NOMO-1 treated with DMSO at 0.1 percent for 48 hours (cell line): ENCODE data around the gene BTF3.
A peak's percentile ranks its signal among the peaks of the same experiment; 100 is the strongest.
"Not testable (repeated sequence)": the region's sequence is repeated elsewhere in the genome, so short reads cannot be mapped to it uniquely, and the experiment has no call there.

Experiments used
- DNase-seq: peaks from one replicate; lab custom pipeline; 2025; ENCODE audit not compliant: unreplicated experiment; lab: John Stamatoyannopoulos, UW

Gene BTF3

GRCh38 chr5:73498057-73498992 lies at the start of gene BTF3:
TSS of gene BTF3 (plus strand) at chr5:73498442. CDS start at chr5:73498668, 226 bp downstream.
- peak; percentile 91 for DNase-seq

DNA sequence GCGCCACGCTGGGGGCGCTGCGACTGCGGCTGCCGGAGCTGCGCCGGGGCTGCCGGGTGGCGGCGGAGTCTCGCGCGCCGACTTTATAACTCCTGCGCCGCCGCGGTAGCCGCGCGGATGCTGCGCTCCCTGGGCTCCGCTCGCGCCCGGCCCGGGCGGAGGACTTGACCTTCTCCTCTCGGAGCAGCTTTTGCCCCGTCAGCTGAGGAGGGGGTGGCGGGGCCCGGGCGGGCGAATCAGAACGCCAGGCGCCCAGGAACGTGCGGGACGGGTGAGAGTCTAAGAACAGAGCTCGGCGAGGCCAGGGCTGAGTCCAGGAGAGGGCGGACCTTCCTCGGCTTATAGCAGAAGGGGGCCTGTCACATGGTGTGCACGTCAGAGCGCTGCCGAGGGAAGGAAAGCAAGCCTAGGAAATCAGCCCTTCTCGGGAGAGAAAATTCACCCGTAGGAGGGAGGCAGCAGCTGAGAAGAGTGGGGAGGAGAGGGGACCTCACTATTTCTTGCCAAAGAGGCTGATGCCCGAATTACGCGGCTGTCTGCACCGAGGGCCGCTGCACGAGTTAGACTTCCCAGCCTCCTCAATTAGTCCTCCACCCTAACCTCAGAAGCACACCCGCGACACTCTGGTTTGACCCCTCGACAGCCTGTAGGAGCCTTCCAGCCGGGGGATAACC lies 49.6 kb upstream of the BTF3 start, which contains the start of gene FOXD1:
Gene FOXD1 (minus strand): TSS at position 315 of the 674 bp plus-strand sequence. CDS start 415 bp downstream, outside the sequence.
- DNase-seq, result peak; percentile 15

GRCh38 chr5:73450137-73450536 lies 48.1 kb upstream of the BTF3 start:
- DNase-seq, result no peak

DNA sequence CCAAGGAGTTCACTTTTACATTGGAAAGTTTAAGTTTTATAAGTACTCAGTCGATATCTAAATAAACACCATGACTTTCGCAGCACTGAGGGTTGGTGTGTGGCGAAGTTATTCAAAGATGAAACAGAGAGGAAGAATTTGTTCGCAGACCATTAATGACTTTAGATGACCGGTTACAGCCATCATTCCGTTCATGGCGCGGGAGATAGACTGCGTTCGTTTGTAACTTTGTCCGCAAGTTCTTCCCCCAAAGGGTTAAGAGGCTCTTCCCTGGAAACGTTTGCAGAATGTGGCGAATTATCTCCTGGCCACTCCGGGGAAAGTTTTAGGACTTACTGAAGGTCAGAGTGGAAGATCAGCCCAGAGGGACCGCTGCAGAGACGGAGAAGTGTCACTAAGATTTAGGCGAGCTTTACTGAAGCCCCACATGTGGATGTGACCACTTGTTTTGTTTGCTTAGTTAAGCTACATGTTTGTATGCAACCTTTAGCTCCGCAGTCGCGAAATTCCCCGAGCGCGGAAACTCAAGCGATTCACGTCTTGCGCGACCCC lies 47.5 kb upstream of the BTF3 start:
- DNase-seq, result no peak

DNA sequence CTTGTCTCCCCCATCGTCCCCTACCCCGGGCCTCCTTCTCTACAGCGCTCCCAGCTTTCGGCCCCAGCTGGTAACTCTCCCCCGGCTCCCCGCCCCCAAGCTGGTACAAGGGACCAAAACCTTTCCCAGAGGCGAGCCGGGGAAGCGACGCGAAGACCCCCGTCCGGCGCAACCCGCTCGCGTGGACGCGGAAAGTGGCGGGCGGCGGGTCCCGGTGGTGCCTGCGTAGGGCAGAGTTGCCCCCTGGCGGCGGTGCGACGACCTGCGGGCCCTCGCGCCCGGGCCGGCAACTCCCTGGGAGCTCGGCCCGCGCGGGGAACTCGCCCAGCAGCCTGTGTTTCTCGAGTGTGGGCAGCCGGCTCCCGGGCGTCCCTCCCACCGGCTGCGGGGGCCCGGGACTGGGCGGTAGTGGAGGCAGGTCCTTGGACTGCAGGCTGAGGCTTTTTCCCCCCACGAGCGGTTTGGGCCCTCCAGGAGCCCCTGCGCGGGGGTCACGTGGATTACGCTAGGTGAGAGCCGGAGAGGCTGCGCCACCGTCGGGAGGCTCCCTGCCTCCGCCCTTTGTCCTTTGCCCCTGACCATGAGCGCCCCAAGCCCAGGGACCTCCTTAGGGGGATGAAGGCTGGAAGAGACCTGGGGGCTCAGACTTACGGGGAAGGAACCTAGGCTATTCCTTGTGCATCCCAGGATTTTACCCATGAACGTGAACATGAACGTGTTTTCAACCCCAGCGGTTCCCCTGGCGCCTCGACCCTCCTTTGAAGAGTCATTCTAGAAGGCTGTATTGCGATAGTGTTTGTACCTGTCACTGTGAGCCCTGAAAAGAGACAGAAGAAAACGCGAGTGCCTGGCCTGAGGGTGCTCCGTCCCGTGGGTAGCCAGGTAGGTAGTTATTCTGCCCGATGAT lies 46.8 kb upstream of the BTF3 start:
- peak; percentile 12 for DNase-seq

GRCh38 chr5:73452215-73452614 lies 46.0 kb upstream of the BTF3 start:
- no peak for DNase-seq

- DNase-seq, result no peak
These were observed 43.7 kb upstream of the BTF3 start for GRCh38 chr5:73454379-73455036.

DNA sequence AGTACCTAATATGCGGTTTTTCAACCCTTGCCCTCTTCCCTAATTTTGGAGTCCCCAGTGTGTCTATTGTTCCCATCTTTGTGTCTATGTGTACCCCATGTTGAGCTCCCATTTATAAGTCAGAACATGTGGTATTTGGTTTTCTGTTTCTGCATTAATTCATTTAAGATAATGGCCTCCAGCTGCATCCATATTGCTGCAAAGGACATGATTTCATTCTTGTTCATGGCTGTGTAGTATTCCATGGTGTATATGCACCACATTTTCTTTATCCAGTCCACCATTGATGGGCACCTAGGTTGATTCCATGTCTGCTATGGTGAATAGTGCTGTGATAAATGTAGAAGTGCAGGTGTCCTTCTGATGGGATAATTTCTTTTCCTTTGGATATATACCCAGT lies 41.8 kb upstream of the BTF3 start:
- not testable (repeated sequence) for DNase-seq

DNA sequence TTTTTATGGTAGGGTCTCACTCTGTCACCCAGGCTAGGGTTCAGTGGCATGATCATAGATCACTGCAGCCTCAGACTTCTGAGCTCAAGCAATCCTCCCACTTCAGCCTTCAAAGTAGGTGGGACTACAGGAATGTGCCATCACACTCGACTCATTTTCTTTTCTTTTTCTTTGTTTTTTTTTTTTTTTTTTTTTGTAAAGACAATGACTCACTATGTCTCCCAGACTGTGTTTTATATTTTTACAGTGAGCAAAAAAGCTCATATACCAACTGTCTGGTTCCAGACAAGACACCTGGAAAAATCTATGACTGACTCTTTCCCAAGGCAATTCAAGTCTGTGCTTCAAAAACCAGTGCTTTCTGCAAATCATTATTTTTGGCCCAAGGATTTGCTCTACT lies 38.9 kb upstream of the BTF3 start:
- no peak for DNase-seq

- DNase-seq, result no peak
These were observed 38.1 kb upstream of the BTF3 start for GRCh38 chr5:73460133-73460532.

- DNase-seq, result no peak
These were observed 34.1 kb upstream of the BTF3 start for GRCh38 chr5:73464016-73464745.

GRCh38 chr5:73468638-73469037 lies 29.6 kb upstream of the BTF3 start:
- DNase-seq, result not testable (repeated sequence)

- DNase-seq, result no peak
These were observed 28.4 kb upstream of the BTF3 start for GRCh38 chr5:73469878-73470277.

GRCh38 chr5:73471654-73472053 lies 26.6 kb upstream of the BTF3 start:
- DNase-seq, result no peak

- no peak for DNase-seq
These were observed 26.1 kb upstream of the BTF3 start for GRCh38 chr5:73472116-73472515.

DNA sequence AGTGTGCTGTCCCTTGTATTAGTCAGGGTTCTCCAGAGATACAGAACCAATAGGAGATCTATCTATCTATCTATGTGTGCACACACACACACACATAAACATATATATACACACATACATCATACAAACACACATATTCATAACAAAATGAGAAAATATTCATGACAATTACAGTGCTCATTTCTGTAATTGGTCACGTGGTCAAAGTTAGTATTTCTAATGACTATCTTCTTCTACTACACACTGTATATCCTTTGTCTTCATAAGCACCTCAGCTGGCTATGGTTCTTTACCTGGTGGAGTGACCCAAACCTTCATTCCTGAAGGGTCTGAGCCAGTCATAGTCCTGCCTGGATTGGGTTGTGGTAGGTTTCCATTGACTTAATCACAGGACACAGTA lies 17.7 kb upstream of the BTF3 start:
- DNase-seq, result no peak

DNA sequence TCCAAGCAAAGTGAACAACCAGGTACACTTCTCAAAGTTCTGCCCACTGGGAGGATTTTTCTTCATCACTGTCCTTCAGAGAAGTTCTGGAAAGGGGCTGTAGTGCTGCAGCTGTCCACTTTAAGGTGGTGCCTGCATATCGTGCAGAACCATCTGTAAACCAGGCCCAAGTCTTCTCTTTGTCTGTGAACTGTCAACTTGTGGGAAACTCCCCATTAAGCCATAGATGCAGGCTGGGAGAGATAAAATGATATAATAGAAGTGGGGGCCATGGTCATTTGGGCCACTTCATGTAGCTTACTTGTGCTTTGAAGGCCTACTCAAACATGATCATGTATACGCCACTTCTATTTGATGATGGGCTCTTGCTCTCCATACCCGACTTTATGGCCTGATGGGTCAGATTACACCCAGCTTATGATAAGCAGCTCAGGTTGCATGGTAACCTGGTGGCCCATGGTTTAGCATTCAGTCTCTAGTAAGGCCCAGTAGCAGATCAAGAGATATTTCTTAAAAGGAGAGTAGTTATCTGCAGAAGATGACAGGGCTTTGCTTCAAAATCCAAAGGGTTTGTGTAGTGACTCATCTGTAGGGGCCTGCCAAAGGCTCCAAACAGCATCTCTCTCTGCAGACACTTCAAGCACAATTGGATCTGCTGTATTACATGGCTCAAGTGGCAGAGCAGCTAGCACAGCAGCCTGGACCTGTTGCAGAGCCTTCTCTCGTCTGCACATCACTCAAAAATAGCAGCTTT lies 15.7 kb upstream of the BTF3 start:
- no peak for DNase-seq

DNA sequence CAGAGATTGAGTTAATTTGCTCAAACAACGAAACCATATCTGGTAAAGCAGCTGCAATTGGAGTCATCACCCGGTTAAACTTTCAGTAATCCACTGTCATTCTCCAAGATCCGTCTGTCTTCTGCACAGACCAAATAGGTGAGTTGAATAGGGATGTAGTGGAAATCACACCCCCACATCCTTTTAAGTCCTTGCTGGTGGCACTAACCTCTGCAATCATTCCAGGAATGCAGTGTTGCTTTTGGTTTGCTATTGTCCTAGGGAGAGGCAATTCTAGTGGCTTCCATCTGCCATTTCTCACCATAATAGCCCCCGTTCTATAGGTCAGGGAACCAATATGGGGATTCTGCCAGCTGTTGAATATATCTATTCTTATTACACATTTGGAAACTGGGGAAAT lies 14.6 kb upstream of the BTF3 start:
- no peak for DNase-seq

DNA sequence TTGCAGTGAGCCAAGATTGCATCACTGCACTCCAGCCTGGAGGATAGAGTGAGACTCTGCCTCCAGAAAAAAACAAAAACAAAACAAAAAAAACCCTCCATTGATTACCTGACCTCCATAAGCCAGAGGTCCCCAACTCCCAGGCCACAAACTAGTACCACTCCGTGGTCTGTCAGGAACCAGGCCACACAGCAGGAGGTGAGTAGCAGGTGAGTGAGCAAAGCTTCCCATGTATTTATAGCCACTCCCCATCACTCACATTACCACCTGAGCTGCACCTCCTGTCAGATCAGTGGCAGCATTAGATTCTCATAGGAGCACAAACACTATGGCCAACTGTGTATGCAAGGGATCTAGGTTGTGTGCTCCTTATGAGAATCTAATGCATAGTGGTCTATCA lies 13.7 kb upstream of the BTF3 start:
- DNase-seq, result no peak
